GM12891 (cell line): ENCODE data around the gene CCDC9.

Source experiments
- PAX5 ChIP-seq: IDR thresholded peaks from 2 replicates; pipeline ENCODE4 v1.6.1; 2011; ENCODE audit warnings: low read length, moderate library complexity, mild to moderate bottlenecking; ENCODE audit not compliant: insufficient read depth, severe bottlenecking
- POLR2A ChIP-seq: IDR thresholded peaks from 2 replicates; pipeline ENCODE4 v1.6.1; 2011; ENCODE audit warnings: low read depth, low read length, control low read depth
- POLR2AphosphoS5 ChIP-seq: IDR thresholded peaks from 2 replicates; pipeline ENCODE4 v1.6.1; 2011; ENCODE audit warnings: low read depth, low read length, control low read depth
- POU2F2 ChIP-seq: IDR thresholded peaks from 2 replicates; pipeline ENCODE4 v1.6.1; 2011; ENCODE audit warnings: low read depth, mild to moderate bottlenecking, control low read depth, low read length, moderate library complexity
- SPI1 ChIP-seq: IDR thresholded peaks from 2 replicates; pipeline ENCODE4 v1.6.1; 2011; ENCODE audit warnings: low read depth, low read length, control low read depth
- TAF1 ChIP-seq: IDR thresholded peaks from 2 replicates; pipeline ENCODE4 v1.6.1; 2011; ENCODE audit warnings: low read depth, low read length, control low read depth

DNA sequence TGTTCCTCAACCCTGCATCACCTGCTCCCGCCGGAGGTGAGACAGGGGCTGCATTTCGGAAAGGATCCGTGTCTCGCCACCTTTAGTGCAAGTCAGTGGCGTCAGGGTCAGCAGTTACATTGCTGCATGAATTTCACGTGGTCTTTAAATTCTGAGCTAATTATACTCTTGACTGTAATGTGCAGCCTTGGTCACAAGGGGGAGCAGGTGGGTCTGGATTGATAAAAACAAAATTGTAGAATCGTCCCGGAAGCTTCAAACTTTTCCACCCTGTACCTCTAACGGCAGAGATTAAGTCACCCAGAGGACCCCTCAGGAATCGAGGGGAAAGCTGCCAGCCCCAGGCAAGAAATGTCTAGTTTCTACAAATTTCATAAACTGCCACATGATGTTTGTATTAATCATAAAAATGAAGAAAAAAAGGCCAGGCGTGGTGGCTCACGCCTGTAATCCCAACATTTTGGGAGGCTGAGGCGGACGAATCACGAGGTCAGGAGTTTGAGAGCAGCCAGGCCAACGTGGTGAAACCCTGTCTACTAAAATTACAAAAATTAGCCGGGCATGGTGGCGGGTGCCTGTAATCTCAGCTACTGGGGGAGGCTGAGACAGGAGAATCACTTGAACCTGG, 45.5 kb upstream of the CCDC9 start:
- TF ChIP-seq POLR2AphosphoS5 (no peak), SPI1 (no peak), POLR2A (no peak), TAF1 (no peak), PAX5 (no peak), POU2F2 (no peak)
